Activated CD8-positive, alpha-beta memory T cell treated with anti-CD3 and anti-CD28 coated beads for 48 hours (primary cell): ENCODE measurements around the gene SPON2.
"Not testable (repeated sequence)": the region's sequence is repeated elsewhere in the genome, so short reads cannot be mapped to it uniquely, and the experiment has no call there.

Experiments used
- DNase-seq, 3 experiments: peaks; one replicate each; pipeline ENCODE4 v3.0.0-alpha.2; 2020; ENCODE audit warnings: low read depth in 2 of 3, low spot score in 2 of 3

SPON2 gene

GRCh38 chr4:1152290-1152689, 20.1 kb downstream of the SPON2 start:
- DNase-seq, result no peak

GRCh38 chr4:1151541-1151940, 20.8 kb downstream of the SPON2 start:
- DNase-seq, result no peak

- no peak for DNase-seq
Measured at GRCh38 chr4:1150875-1151274, 21.5 kb downstream of the SPON2 start.

GRCh38 chr4:1139860-1140259, 32.5 kb downstream of the SPON2 start:
- no peak for DNase-seq

GRCh38 chr4:1137850-1138249, 34.5 kb downstream of the SPON2 start:
- no peak for DNase-seq

- no peak for DNase-seq
Measured at GRCh38 chr4:1137063-1137776, 35.2 kb downstream of the SPON2 start.

GRCh38 chr4:1136048-1136447, 36.3 kb downstream of the SPON2 start:
- DNase-seq, result no peak

GRCh38 chr4:1133033-1133432, 39.4 kb downstream of the SPON2 start:
- DNase-seq, result no peak

- DNase-seq, result peak; percentile 12 to 58 (median 47)
Measured at GRCh38 chr4:1130316-1131186, 41.8 kb downstream of the SPON2 start.

- no peak for DNase-seq
Measured at GRCh38 chr4:1126506-1126905, 45.9 kb downstream of the SPON2 start.

GRCh38 chr4:1125466-1125865, 46.9 kb downstream of the SPON2 start:
- DNase-seq, result not testable (repeated sequence)

- DNase-seq, result no peak
Measured at GRCh38 chr4:1124818-1125217, 47.6 kb downstream of the SPON2 start.

GRCh38 chr4:1122505-1122904, 49.9 kb downstream of the SPON2 start:
- DNase-seq, result no peak
